IPS-18a (cell line): Measurements from ENCODE around the gene MKLN1.
"Not testable (repeated sequence)": the region's sequence is repeated elsewhere in the genome, so short reads cannot be mapped to it uniquely, and the experiment has no call there.

Experiments
- H3K27ac ChIP-seq: one replicate; pipeline ENCODE4 v1.5.1; 2013; ENCODE audit warnings: low read length
- H3K27me3 ChIP-seq: one replicate; pipeline ENCODE4 v1.6.1; 2013; ENCODE audit warnings: mild to moderate bottlenecking, low read length; ENCODE audit not compliant: control insufficient read depth, insufficient read depth
- H3K36me3 ChIP-seq: one replicate; pipeline ENCODE4 v1.6.1; 2013; ENCODE audit warnings: low read depth, low read length; ENCODE audit not compliant: control insufficient read depth
- H3K4me1 ChIP-seq: one replicate; pipeline ENCODE4 v1.6.1; 2013; ENCODE audit warnings: low read depth, low read length; ENCODE audit not compliant: control insufficient read depth
- H3K4me3 ChIP-seq: one replicate; pipeline ENCODE4 v1.5.1; 2013; ENCODE audit warnings: low read length
- H3K9ac ChIP-seq: one replicate; pipeline ENCODE4 v1.6.1; 2013; ENCODE audit warnings: mild to moderate bottlenecking, low read length, moderate library complexity
- H3K9me3 ChIP-seq: one replicate; pipeline ENCODE4 v1.6.1; 2013; ENCODE audit warnings: low read depth, low read length; ENCODE audit not compliant: control insufficient read depth

The MKLN1 gene

GRCh38 chr7:131505037-131505620 lies 177.5 kb downstream of the MKLN1 start:
- not testable (repeated sequence) for H3K9ac ChIP-seq, H3K4me1 ChIP-seq, H3K4me3 ChIP-seq, H3K27me3 ChIP-seq, H3K9me3 ChIP-seq, H3K27ac ChIP-seq
- H3K36me3 ChIP-seq, result peaks cover 97% of the 10 kb centered on the region

- Histone ChIP-seq H3K9me3 (no peaks in the 10 kb centered on the region), H3K27ac (no peak overlapping the region), H3K9ac (no peak overlapping the region), H3K27me3 (no peaks in the 10 kb centered on the region), H3K4me3 (no peak overlapping the region), H3K36me3 (peaks cover 94% of the 10 kb centered on the region), H3K4me1 (no peaks in the 10 kb centered on the region)
Measured at GRCh38 chr7:131505636-131506557, 178.2 kb downstream of the MKLN1 start.

- H3K9ac ChIP-seq, result no peak overlapping the region
- H3K9me3 ChIP-seq, result no peaks in the 10 kb centered on the region
- H3K27ac ChIP-seq, result no peak overlapping the region
- H3K36me3 ChIP-seq, result peaks cover 92% of the 10 kb centered on the region
- no peaks in the 10 kb centered on the region for H3K4me1 ChIP-seq
- no peaks in the 10 kb centered on the region for H3K27me3 ChIP-seq
- H3K4me3 ChIP-seq, result no peak overlapping the region
Measured at GRCh38 chr7:131506597-131506996, 178.9 kb downstream of the MKLN1 start.

- no peak overlapping the region for H3K9ac ChIP-seq
- H3K27me3 ChIP-seq, result no peaks in the 10 kb centered on the region
- peaks cover 85% of the 10 kb centered on the region for H3K36me3 ChIP-seq
- no peak overlapping the region for H3K4me3 ChIP-seq
- H3K4me1 ChIP-seq, result no peaks in the 10 kb centered on the region
- no peak overlapping the region for H3K27ac ChIP-seq
- H3K9me3 ChIP-seq, result no peaks in the 10 kb centered on the region
Measured at GRCh38 chr7:131507592-131508331, 180.1 kb downstream of the MKLN1 start.

GRCh38 chr7:131508754-131509486 lies 181.2 kb downstream of the MKLN1 start:
- Histone ChIP-seq H3K27me3 (no peaks in the 10 kb centered on the region), H3K4me3 (no peak overlapping the region), H3K9me3 (no peaks in the 10 kb centered on the region), H3K4me1 (peaks cover 9% of the 10 kb centered on the region), H3K27ac (no peak overlapping the region), H3K9ac (no peak overlapping the region), H3K36me3 (peaks cover 79% of the 10 kb centered on the region)

GRCh38 chr7:131509781-131510180 lies 182.1 kb downstream of the MKLN1 start:
- no peak overlapping the region for H3K9ac ChIP-seq
- H3K27me3 ChIP-seq, result no peaks in the 10 kb centered on the region
- H3K4me3 ChIP-seq, result no peak overlapping the region
- no peaks in the 10 kb centered on the region for H3K9me3 ChIP-seq
- H3K27ac ChIP-seq, result no peak overlapping the region
- peaks cover 71% of the 10 kb centered on the region for H3K36me3 ChIP-seq
- peaks cover 9% of the 10 kb centered on the region for H3K4me1 ChIP-seq

- H3K9ac ChIP-seq, result no peak overlapping the region
- no peaks in the 10 kb centered on the region for H3K9me3 ChIP-seq
- H3K4me3 ChIP-seq, result no peak overlapping the region
- peaks cover 9% of the 10 kb centered on the region for H3K4me1 ChIP-seq
- no peaks in the 10 kb centered on the region for H3K27me3 ChIP-seq
- peaks cover 59% of the 10 kb centered on the region for H3K36me3 ChIP-seq
- no peak overlapping the region for H3K27ac ChIP-seq
Measured at GRCh38 chr7:131511071-131511470, 183.4 kb downstream of the MKLN1 start.

- Histone ChIP-seq H3K9ac (no peak overlapping the region), H3K27me3 (no peaks in the 10 kb centered on the region), H3K9me3 (no peaks in the 10 kb centered on the region), H3K27ac (no peak overlapping the region), H3K4me1 (peaks cover 9% of the 10 kb centered on the region), H3K36me3 (peaks cover 50% of the 10 kb centered on the region), H3K4me3 (no peak overlapping the region)
Measured at GRCh38 chr7:131511774-131512535, 184.3 kb downstream of the MKLN1 start.

- Histone ChIP-seq H3K27ac (peak overlapping the region; percentile 69), H3K27me3 (no peaks in the 10 kb centered on the region), H3K9ac (no peak overlapping the region), H3K4me1 (peaks cover 9% of the 10 kb centered on the region), H3K9me3 (no peaks in the 10 kb centered on the region), H3K36me3 (peaks cover 35% of the 10 kb centered on the region), H3K4me3 (no peak overlapping the region)
Measured at GRCh38 chr7:131513245-131514061, 185.8 kb downstream of the MKLN1 start.

GRCh38 chr7:131515471-131515870 lies 187.8 kb downstream of the MKLN1 start:
- peaks cover 27% of the 10 kb centered on the region for H3K4me1 ChIP-seq
- not testable (repeated sequence) for H3K4me3 ChIP-seq, H3K27ac ChIP-seq, H3K9me3 ChIP-seq, H3K9ac ChIP-seq, H3K27me3 ChIP-seq
- peaks cover 27% of the 10 kb centered on the region for H3K36me3 ChIP-seq
